Activated naive CD4-positive, alpha-beta T cell treated with anti-CD3 and anti-CD28 coated beads, Interleukin-2, amount 50 U/mL, for 72 hours (primary cell): ENCODE measurements around the gene ZNF688. TPM values are rescaled to one million over a fixed set of nuclear protein-coding genes. Genes with fewer than 3 reads are reported as not detected.
"Not testable (repeated sequence)": the region's sequence is repeated elsewhere in the genome, so short reads cannot be mapped to it uniquely, and the experiment has no call there.

Source experiments
- ATAC-seq, 2 donors: fragments of 150-1000 bp; cut with Tn5 transposase; 2 replicates each; pipeline ENCODE4 v1.10.0; 2021; ENCODE audit warnings: mild to moderate bottlenecking in 2 of 2, moderate library complexity in 2 of 2
- DNase-seq, 2 donors: peaks; one replicate each; pipeline ENCODE4 v3.0.0; 2021 to 2022; ENCODE audit warnings: low spot score in 2 of 2
- H3K27ac Mint-ChIP-seq, 2 donors: one replicate each; pipeline ENCODE4 v1.8.0; 2022; ENCODE audit warnings: mild to moderate bottlenecking in 2 of 2, mixed read lengths in 2 of 2
- H3K36me3 Mint-ChIP-seq, 2 donors: one replicate each; pipeline ENCODE4 v1.8.0; 2022; ENCODE audit warnings: mixed read lengths in 2 of 2
- H3K9me3 Mint-ChIP-seq, 2 donors: one replicate each; pipeline ENCODE4 v1.8.0; 2022; ENCODE audit warnings: mixed read lengths in 2 of 2
- total RNA-seq, 2 donors: library from RNA; stranded (reverse); gene quantifications; one replicate each; pipeline ENCODE4 v1.2.3, GENCODE V29; 2022

Gene ZNF688
- total RNA-seq, 2 donors from 2014 or later: 7.2 TPM

DNA sequence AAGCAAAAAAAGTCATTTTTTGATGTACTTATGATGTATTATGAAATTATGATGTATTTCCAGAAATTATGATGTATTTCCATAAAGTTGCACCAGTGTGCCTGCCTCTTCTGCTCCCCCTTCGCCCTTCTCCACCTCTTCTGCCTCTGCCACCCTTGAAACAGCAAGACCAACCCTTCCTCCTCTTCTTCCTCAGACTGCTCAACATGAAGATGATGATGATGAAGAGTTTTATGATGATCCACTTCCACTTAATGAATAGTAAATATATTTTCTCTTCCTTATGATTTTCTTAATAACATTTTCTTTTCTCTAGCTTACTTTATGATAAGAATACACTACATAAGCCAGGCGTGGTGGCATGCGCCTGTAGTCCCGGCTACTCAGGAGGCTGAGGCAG lies 21.4 kb upstream of the ZNF688 start:
- ATAC-seq (no peak), DNase-seq (no peak)
- peaks cover 0 to 3% of the 10 kb centered on the region in 2 donors for H3K36me3 Mint-ChIP-seq
- H3K9me3 Mint-ChIP-seq: no peaks in the 10 kb centered on the region
- no peak overlapping the region for H3K27ac Mint-ChIP-seq

DNA sequence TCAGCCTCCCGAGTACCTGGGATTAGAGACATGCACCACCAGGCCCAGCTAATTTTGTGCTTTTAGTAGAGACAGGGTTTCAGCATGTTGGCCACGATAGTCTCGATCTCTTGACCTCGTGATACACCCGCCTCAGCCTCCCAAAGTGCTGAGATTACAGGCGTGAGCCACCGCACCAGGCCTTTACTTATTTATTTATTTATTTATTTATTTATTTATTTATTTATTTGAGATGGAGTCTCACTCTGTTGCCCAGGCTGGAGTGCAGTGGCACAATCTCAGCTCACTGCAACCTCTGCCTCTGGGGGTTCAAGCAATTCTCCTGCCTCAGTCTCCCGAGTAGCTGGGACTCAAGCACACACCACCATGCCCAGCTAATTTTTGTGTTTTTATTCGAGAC lies 19.4 kb upstream of the ZNF688 start:
- not testable (repeated sequence) for H3K27ac Mint-ChIP-seq, H3K36me3 Mint-ChIP-seq, ATAC-seq, H3K9me3 Mint-ChIP-seq, DNase-seq

DNA sequence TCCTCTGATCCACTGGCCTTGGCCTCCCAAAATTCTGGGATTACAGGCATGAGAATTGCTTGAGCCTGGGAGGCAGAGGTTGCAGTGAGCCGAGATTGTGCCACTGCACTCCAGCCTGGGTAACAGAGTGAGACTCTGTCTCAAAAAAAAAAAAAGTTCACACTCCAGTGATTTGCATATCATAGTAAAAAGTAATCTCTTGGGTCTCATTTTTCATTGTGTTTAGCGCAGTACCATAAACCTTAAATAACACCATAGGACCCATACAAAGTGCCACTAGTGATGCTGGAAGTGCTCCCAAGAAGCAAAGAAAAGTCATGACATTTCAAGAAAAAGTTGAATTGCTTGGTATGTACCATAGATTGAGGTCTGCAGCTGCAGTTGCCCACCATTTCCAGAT lies 18.1 kb upstream of the ZNF688 start:
- ATAC-seq, H3K36me3 Mint-ChIP-seq, DNase-seq, H3K9me3 Mint-ChIP-seq, H3K27ac Mint-ChIP-seq: not testable (repeated sequence)

DNA sequence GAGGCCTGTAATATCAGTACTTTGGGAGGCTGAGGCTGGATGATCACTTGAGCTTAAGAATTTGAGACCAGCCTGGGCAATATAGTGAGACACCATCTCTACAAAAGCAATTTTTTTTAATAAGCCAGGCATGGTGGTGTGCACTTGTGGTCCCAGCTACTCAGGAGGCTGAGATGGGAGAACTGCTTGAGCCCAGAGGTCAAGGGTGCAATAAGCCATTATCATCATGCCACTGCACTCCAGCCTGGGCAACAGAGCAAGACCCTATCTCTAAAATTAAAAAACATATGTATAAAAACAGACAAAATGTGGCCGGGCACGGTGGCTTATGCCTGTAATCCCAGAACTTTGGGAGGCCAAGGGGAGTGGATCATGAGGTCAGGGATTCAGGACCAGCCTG lies 17.1 kb upstream of the ZNF688 start:
- ATAC-seq (no peak), DNase-seq (no peak)
- Mint-ChIP-seq H3K27ac (no peak overlapping the region), H3K36me3 (peaks cover 9 to 10% of the 10 kb centered on the region in 2 donors), H3K9me3 (no peaks in the 10 kb centered on the region)

DNA sequence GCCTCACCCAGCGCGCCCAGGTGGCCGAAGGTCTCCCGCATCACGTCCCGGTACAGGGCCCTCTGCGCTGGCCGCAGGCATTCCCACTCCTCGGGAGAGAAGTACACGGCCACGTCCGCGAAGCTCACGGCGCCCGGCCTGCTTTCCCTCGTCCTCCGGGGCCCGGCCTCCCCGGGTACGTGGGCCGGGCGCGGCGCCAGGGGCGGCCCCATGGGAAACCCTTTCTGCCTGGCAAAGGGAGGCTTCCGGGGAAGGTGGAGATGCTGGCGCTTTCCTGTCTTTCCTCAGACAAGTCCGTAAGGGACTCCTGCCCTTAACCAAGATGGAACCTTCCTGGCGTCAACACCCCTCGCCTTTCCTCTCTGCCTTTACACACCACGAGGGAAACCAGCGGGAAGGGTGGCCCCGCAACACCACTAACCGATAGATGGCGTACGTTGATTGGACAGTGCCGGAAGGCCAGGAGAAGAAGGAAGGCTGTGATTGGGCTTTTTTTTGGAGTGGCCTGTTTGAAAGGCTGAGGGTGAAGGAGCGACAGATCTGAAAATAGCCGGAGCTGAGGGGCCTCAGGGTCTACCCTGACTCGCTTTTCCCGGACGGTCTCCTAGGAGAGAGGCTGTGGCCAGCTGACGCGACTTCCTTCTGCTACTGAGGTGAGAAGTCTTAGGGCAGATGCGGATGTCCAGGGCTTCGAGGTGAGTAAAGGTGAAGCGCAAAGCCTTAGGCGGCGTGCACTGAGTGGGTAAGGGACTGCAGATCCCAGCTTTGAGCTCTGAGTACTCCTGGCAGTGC lies 14.1 kb upstream of the ZNF688 start, which contains the start of gene ZNF785:
ZNF785 (minus strand) TSS at position 298 of the 792 bp plus-strand sequence; CDS start at position 212, 86 bp downstream.
- ATAC-seq (peak; percentile 97 to 99), DNase-seq (peak; percentile 89 to 94)
- Mint-ChIP-seq H3K27ac (peak within 1 kb of the TSS; percentile 94), H3K36me3 (peaks cover 9 to 23% of the 10 kb centered on the region in 2 donors), H3K9me3 (no peaks in the 10 kb centered on the region)

DNA sequence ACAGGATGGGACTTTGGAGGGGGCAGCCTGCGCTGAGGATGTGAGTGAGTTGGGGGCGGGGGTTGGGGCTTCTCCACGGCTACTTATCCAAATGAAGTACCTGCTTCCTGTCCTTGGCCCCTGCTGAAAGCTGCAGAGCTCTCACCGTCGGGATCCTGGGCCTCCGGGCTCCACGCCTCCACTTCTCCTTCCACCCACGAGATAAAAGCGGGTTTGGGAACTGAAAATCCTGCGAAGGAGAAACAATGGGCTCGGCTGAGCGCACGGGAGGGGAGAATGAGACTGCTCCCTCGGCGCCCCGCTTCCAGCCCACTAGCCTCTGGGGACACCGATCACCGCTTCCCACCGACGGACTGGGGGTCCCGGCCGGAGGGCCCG lies 13.5 kb upstream of the ZNF688 start:
- Mint-ChIP-seq H3K9me3 (no peaks in the 10 kb centered on the region), H3K36me3 (peaks cover 9 to 23% of the 10 kb centered on the region in 2 donors), H3K27ac (peak overlapping the region; percentile 61 to 94)
- DNase-seq: no peak
- ATAC-seq: peak; percentile 11 to 35

DNA sequence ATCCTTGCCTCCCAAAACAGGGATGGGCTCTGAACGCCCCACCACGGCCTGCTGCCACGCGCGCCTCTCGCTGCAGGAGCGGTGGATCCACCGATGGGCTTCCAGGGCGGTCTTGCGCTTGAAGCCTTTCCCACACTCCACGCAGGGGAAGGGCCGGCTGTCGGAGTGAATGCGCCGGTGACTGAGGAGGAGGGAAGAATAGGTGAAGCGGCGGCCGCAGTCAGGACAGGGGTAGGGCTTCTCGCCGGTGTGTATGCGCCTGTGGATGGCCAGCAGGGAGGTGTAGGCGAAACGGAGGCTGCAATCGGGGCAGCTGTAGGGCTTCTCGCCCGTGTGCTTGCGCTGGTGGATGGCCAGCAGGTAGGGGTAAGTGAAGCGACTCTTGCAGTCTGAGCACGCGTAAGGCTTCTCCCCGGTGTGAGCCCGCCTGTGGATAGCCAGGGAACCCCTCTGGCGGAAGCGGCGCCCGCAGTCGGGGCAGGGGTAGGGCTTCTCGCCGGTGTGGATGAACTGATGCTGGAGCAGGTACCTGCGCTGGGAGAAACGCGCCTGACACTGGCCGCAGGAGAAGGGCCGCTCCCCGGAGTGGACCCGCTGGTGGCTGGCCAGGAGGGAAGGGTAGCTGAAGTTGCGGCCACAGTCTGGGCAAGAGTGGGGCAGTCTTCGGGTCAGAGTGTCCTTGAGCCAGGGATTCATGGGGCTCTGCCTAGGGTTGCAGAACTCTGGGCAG lies 11.3 kb upstream of the ZNF688 start:
- H3K36me3 Mint-ChIP-seq: peaks cover 9 to 24% of the 10 kb centered on the region in 2 donors
- no peak for ATAC-seq
- H3K9me3 Mint-ChIP-seq: no peaks in the 10 kb centered on the region
- H3K27ac Mint-ChIP-seq: peak overlapping the region in 1 of 2 donors; percentile 50
- DNase-seq: no peak

DNA sequence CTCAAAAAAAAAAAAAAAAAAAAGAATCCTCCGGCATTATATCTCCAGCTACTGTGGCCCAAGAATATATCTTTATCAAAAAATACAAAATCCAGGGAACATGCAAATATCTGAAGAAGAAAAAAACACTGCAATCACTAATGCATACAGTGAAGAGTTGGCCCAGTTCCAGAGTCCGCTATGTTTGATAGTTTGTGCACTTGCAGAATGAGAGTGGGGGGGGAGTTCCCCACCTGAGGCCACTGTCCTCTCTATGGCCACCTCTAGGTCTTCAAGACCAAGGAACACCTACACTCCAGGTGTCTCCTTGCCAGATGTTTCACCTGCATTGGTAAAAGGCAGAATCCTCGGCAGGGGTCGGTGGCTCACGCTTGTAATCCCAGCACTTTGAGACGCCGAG lies 9.9 kb upstream of the ZNF688 start:
- no peak for ATAC-seq
- no peak for DNase-seq
- H3K36me3 Mint-ChIP-seq: peaks cover 9 to 18% of the 10 kb centered on the region in 2 donors
- H3K9me3 Mint-ChIP-seq: no peaks in the 10 kb centered on the region
- H3K27ac Mint-ChIP-seq: no peak overlapping the region

DNA sequence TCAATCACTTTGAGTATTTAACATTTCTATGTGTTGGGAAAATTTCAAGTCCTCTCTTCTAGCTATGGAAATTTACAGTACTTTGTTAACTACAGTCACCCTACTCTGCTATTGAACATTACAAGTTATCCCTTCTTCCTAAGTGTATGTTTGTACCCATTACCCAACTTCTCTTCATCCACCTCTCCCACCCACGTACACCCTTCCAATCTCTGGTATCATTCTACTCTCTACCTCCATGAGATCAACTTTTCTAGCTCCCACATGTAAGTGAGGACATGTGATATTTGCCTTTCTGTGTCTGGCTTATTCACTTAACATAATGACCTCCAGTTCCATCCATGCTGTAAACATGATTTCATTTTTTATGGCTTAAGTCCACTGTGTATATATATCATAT lies 3.2 kb upstream of the ZNF688 start:
- no peak overlapping the region for H3K27ac Mint-ChIP-seq
- DNase-seq (no peak), ATAC-seq (no peak)
- peaks cover 6 to 15% of the 10 kb centered on the region in 2 donors for H3K36me3 Mint-ChIP-seq
- H3K9me3 Mint-ChIP-seq: no peaks in the 10 kb centered on the region

DNA sequence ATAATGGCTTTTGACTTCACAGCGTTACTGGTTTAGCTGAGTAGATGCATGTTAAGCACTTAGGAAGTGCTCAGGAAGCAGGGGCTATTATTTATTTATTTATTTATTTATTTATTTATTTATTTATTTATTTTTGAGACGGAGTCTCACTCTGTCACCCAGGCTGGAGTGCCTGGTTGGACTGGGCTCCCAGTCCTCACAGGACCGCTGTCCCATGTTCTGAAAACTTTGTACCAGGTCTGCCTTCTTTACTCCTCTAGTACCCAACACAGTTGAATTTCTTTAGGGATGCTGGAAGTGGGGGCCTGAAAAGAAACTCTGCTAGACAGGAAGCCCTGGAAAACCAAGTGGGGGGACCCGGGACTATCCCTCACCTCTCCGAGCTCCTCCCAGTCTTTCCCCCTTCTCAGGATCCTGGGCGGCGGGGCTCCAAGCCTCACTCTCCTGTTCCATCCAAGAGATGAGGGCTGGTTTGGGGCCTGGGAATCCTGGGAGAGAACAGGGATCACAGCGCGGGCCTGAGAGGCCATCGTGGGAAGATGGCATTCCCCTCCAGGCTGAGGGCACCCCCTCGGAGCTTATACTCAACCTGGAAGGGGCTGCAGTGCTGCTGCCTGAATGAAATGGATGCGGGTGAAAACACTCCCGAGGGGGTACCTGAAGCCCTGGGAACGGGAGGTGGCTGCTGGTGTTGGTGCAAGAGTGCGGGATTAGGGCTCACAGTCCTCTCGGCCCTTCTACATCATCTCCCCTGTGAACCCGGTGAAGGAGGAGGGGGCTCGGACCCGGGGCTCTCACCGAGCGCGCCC lies 674 bp downstream of the ZNF688 start:
- DNase-seq (no peak), ATAC-seq (no peak)
- Mint-ChIP-seq H3K27ac (peak overlapping the region; percentile 93 to 97), H3K36me3 (peaks cover 6 to 15% of the 10 kb centered on the region in 2 donors), H3K9me3 (no peaks in the 10 kb centered on the region)

DNA sequence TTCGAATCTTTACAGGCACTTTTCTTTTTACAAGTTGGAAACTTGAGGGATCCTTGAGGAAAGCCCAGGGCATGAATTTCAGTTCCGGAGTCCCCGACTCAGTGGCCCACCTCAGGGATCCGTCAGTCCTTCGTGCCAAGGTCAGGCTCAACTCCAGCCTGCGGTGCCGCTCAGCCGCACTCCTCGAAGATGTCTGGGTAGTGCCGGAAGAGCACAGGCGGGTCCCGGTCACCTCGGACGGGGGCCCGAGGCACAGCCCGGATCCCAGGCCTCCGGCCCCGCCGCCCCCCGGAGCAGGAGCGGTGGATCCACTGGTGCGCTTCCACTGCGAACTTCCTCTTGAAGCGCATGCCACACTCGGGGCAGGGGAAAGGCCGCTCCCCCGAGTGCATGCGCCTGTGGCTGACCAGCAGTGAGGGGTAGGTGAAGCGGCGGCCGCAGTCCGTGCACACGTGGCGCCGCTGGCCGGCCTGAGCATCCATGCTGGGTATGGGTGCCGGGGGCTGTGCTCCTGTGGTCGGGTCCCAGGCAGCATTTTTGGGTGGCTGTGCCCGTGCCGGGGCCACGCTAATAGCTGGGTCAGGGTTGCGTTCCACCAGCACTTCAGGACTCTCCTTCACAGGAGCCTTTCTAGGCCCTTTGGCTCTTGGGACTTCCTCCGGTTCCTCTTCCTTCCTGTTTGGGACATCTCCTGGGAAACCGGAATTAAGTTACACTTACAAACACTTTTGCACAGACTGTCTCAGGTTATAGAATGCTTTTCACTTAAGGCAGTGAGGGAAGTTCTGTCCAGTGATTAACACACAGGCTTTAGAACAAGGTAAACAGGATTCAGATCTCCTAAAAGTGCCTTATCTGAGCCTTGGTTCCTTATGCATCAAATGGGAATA lies 1.5 kb downstream of the ZNF688 start:
- peak overlapping the region; percentile 50 to 93 for H3K27ac Mint-ChIP-seq

DNA sequence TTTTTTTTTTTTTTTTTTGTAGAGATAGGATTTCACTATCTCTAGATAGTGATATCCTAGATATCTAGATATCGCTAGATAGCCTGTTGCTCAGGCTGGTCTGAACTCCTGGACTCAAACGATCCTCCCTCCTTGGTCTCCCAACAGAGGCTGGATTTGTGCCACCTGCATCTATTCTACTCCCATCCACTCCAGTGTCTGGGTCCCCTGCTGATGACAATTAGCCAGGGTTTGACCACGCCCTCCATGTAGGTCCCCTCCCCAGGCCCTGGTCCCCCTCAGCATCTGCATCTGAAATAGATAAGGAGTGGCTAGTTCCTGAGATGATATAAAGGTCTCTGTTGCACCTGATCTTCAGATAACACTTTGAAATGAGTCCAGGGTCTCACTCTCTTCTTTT lies 2.2 kb downstream of the ZNF688 start:
- H3K27ac Mint-ChIP-seq: peak overlapping the region; percentile 50 to 97
- ATAC-seq (no peak), DNase-seq (no peak)
- H3K36me3 Mint-ChIP-seq: peaks cover 6 to 15% of the 10 kb centered on the region in 2 donors
- H3K9me3 Mint-ChIP-seq: no peaks in the 10 kb centered on the region

More for the DNA sequence above, 1.5 kb downstream of the ZNF688 start:
- DNase-seq (no peak), ATAC-seq (no peak)
- H3K9me3 Mint-ChIP-seq: no peaks in the 10 kb centered on the region
- H3K36me3 Mint-ChIP-seq: peaks cover 6 to 15% of the 10 kb centered on the region in 2 donors

DNA sequence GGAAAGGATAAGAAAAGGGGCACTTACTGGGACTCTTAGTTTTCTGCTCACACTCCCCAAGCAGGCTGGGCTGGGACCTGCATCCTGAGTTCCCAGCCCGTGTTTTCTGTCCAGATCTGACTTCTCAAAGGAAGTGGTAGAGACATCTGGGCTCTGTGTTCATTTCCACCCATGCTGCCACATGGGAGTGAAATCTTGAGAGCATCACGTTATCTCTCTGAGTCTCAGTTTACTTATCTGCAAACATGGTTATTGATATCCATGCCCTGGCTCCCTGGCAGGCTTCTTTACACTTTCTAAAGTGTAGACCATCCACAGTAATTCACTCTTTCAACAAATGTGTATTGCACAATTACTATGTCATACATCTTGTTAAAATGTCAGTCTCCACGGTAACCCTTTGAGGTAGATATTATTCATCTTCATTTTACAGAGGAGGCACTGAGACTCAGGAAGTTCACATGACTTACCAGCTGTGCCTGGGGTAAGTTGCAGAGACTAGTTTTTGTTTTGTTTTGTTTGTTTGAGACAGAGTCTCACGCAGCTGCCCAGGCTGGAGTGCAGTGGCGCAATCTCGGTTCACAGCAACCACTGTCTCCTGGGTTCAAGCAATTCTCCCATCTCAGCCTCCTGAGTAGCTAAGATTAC lies 3.4 kb downstream of the ZNF688 start:
- ATAC-seq (peak; percentile 66 to 69), DNase-seq (peak in 1 of 2 donors; percentile 37)
- peaks cover 6 to 11% of the 10 kb centered on the region in 2 donors for H3K36me3 Mint-ChIP-seq
- no peaks in the 10 kb centered on the region for H3K9me3 Mint-ChIP-seq
- H3K27ac Mint-ChIP-seq: peak overlapping the region; percentile 97 to 98

DNA sequence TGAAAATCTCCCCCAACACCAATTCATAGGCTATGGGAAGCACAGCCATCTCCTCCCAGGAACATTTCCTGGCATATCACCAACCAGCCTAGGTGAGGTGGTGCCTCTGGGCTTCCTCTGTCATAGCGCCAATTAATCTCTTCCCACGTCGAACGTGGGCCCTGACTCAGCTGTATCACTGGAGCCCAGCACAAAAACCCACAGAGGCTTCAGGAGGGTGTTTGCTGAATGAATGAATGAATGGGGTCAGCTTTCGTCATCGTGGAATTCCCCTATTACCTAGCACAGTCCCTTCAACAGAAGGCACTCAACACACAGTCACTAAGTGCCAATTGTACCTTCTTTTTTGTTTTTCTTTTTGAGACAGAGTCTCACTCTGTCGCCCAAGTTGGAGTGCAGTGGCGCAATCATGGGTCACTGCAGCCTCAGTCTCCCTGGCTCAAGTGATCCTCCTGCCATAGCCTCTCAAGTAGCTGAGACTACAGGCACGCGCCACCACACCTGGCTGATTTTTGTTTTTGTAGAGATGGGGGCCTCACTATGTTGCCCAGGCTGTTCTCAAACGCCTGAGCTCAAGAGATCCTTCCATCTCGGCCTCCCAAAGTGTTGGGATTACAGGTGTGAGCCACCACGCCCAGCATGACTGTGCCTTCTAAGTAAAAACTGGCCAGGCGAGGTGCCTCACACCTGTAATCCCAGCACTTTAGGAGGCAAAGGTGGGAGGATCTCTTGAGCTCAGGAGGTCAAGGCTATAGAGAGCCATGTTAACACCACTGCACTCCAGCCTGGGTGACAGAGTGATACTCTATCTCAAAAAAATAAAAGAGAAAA lies 4.1 kb downstream of the ZNF688 start:
- no peaks in the 10 kb centered on the region for H3K9me3 Mint-ChIP-seq
- peaks cover 6 to 8% of the 10 kb centered on the region in 2 donors for H3K36me3 Mint-ChIP-seq
- peak; percentile 45 to 79 for DNase-seq
- peak overlapping the region; percentile 97 to 98 for H3K27ac Mint-ChIP-seq
- peak; percentile 48 to 70 for ATAC-seq

DNA sequence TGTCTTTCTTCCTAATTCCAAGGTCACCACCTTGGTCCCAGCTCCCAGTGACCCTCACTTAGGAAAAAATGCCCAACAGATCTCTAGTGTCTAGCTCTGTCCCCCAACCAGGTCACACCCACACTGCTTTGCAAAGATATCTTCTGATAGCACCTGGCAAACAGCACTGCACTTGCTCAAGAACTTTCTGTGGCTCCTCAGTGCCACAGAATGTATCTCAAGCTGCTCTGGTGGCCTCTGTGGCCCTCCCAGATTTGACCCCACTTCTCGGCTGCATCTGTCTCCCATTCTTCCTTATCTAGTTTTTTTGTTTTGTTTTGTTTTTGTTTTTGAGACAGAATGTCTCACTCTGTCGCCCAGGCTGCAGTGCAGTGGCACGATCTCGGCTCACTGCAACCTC lies 5.0 kb downstream of the ZNF688 start:
- no peaks in the 10 kb centered on the region for H3K9me3 Mint-ChIP-seq
- peaks cover 3 to 4% of the 10 kb centered on the region in 2 donors for H3K36me3 Mint-ChIP-seq
- H3K27ac Mint-ChIP-seq: peak overlapping the region in 1 of 2 donors; percentile 97
- ATAC-seq: no peak
- no peak for DNase-seq
